Kidney (tissue), 14 donors: ENCODE measurements around the gene FLT1. TPM values are rescaled to one million over a fixed set of nuclear protein-coding genes. Genes with fewer than 3 reads are reported as not detected.
A peak's percentile ranks its signal among the peaks of the same experiment; 100 is the strongest.

Source experiments
- DNase-seq, 5 donors: peaks; one replicate each; pipeline ENCODE4 v3.0.0-alpha.2; 2013 to 2020
- FAIRE-seq: peaks from 2 replicates; lab custom pipeline; 2012; peaks lifted over from hg19 to GRCh38; lab: Jason Lieb, UNC
- H3K27ac ChIP-seq, 2 donors: one replicate each; pipeline ENCODE4 v1.7.0; 2013; ENCODE audit warnings: low read depth in 2 of 2, low read length in 2 of 2, inconsistent platforms in 1 of 2
- H3K27me3 ChIP-seq: one replicate; pipeline ENCODE4 v1.7.1; 2013; ENCODE audit warnings: low read length, inconsistent platforms; ENCODE audit not compliant: control insufficient read depth, insufficient read depth
- H3K36me3 ChIP-seq, 3 donors: one replicate each; pipeline versions ENCODE4 v1.7.0 to v1.7.1; 2013; ENCODE audit warnings: low read length in 3 of 3, control low read depth in 1 of 3, inconsistent platforms in 1 of 3; ENCODE audit not compliant: insufficient read depth in 3 of 3, control insufficient read depth in 2 of 3
- H3K4me1 ChIP-seq, 3 donors: one replicate each; pipeline versions ENCODE4 v1.7.0 to v1.7.1; 2013; ENCODE audit warnings: low read length in 3 of 3, inconsistent platforms in 1 of 3, low read depth in 1 of 3; ENCODE audit not compliant: control insufficient read depth in 2 of 3, insufficient read depth in 2 of 3
- H3K4me3 ChIP-seq, 3 donors: one replicate each; pipeline versions ENCODE4 v1.7.0 to v1.8.1; 2013; ENCODE audit warnings: low read length in 3 of 3, control low read depth in 1 of 3, inconsistent platforms in 1 of 3
- H3K9ac ChIP-seq, 3 donors: one replicate each; pipeline versions ENCODE4 v1.7.0 to v1.7.1; 2013; ENCODE audit warnings: low read length in 3 of 3, control low read depth in 1 of 3, inconsistent platforms in 1 of 3
- H3K9me3 ChIP-seq, 3 donors: one replicate each; pipeline versions ENCODE4 v1.7.0 to v1.7.1; 2013; ENCODE audit warnings: low read length in 3 of 3, control low read depth in 1 of 3, inconsistent platforms in 1 of 3; ENCODE audit not compliant: control insufficient read depth in 2 of 3, insufficient read depth in 1 of 3
- CTCF ChIP-seq: IDR thresholded peaks from 3 replicates; pipeline ENCODE4 v1.5.1; 2012; ENCODE audit warnings: mild to moderate bottlenecking, moderate library complexity, borderline replicate concordance; ENCODE audit not compliant: insufficient read depth; ENCODE audit errors: extremely low read depth
- intact Hi-C: fragments of 100-400 bp; cut with DNase I; formaldehyde crosslinking; loops from one replicate; pipeline ENCODE4 v1.11.1; 2022
- polyA plus RNA-seq: library from polyadenylated mRNA; stranded (reverse); fragments of 350-450 nt; fragmentation: Illumina TruSeq; extraction: RNeasy Lipid Tissue Mini Kit (QIAGEN cat#74804); gene quantifications from one replicate; pipeline ENCODE4 v1.2.3, GENCODE V29; 2014; ENCODE audit warnings: low read depth, low replicate concordance; ENCODE audit not compliant: insufficient read depth
- total RNA-seq: library from RNA; stranded (reverse); fragmentation: NEBNext Ultra II Directional; extraction: Animal tissue kit (Norgen Biotek cat#: 25700); gene quantifications from one replicate; pipeline ENCODE4 v1.2.1, GENCODE V29; 2021
- donor health status: control.
- donor health status: control.
- donor health status: control.
- donor health status: control.
- donor health status: control.
- donor health status: DM: yes; HTN: yes; CAD: no.
- donor health status: Normal renal cell carcinoma (clear cell type).

FLT1 gene
- total and polyA plus RNA-seq, 2 donors from 2014 or later = 17.2 to 45.7 TPM

GRCh38 chr13:28490061-28490460 lies 4.9 kb downstream of the FLT1 start:
- no peaks in the 10 kb centered on the region for H3K9me3 ChIP-seq
- no peak overlapping the region for H3K9ac ChIP-seq
- peaks cover 0 to 3% (median 0%) of the 10 kb centered on the region in 3 donors for H3K4me1 ChIP-seq
- H3K36me3 ChIP-seq = no peaks in the 10 kb centered on the region
- H3K27ac ChIP-seq = peak overlapping the region in 1 of 2 donors; percentile 8
- FAIRE-seq (no peak), DNase-seq (no peak)
- TF ChIP-seq CTCF = no peak
- H3K4me3 ChIP-seq = peak overlapping the region in 1 of 3 donors; percentile 7
- intact Hi-C loops = no loop called here
- H3K27me3 ChIP-seq = peaks cover 32% of the 10 kb centered on the region

GRCh38 chr13:28489524-28489931 lies 5.4 kb downstream of the FLT1 start:
- H3K36me3 ChIP-seq = no peaks in the 10 kb centered on the region
- no peak for DNase-seq
- peak overlapping the region in 1 of 3 donors; percentile 7 for H3K4me3 ChIP-seq
- intact Hi-C loops = no loop called here
- no peak overlapping the region for H3K9ac ChIP-seq
- H3K27ac ChIP-seq = no peak overlapping the region
- no peak for TF ChIP-seq CTCF
- H3K9me3 ChIP-seq = no peaks in the 10 kb centered on the region
- peaks cover 32% of the 10 kb centered on the region for H3K27me3 ChIP-seq
- H3K4me1 ChIP-seq = peaks cover 0 to 3% (median 0%) of the 10 kb centered on the region in 3 donors
- FAIRE-seq = no peak

GRCh38 chr13:28488376-28489005 lies 6.4 kb downstream of the FLT1 start:
- Histone ChIP-seq H3K27me3 (peaks cover 30% of the 10 kb centered on the region), H3K36me3 (no peaks in the 10 kb centered on the region), H3K27ac (no peak overlapping the region), H3K4me3 (peak overlapping the region in 1 of 3 donors; percentile 18), H3K4me1 (no peaks in the 10 kb centered on the region), H3K9ac (no peak overlapping the region), H3K9me3 (no peaks in the 10 kb centered on the region)
- TF ChIP-seq CTCF = no peak
- FAIRE-seq (no peak), DNase-seq (no peak)
- intact Hi-C loops = no loop called here

- no peak for TF ChIP-seq CTCF
- peaks cover 8% of the 10 kb centered on the region for H3K27me3 ChIP-seq
- H3K4me3 ChIP-seq = no peak overlapping the region
- DNase-seq (no peak), FAIRE-seq (no peak)
- intact Hi-C loops = no loop called here
- no peaks in the 10 kb centered on the region for H3K36me3 ChIP-seq
- H3K4me1 ChIP-seq = no peaks in the 10 kb centered on the region
- no peaks in the 10 kb centered on the region for H3K9me3 ChIP-seq
- H3K27ac ChIP-seq = no peak overlapping the region
- no peak overlapping the region for H3K9ac ChIP-seq
Measured at GRCh38 chr13:28485996-28486543, 8.9 kb downstream of the FLT1 start.
